CD4-positive, alpha-beta T cell treated with Interleukin-1 beta for 1 hour (primary cell): Measurements from ENCODE around the gene CASP3.
"Not testable (repeated sequence)": the region's sequence is repeated elsewhere in the genome, so short reads cannot be mapped to it uniquely, and the experiment has no call there.

Experiments used
- DNase-seq, 2 donors: peaks; one replicate each; pipeline ENCODE4 v3.0.0-alpha.2; 2020 to 2022

Gene CASP3

GRCh38 chr4:184662236-184662635, 13.0 kb upstream of the CASP3 start:
- DNase-seq = no peak

GRCh38 chr4:184660978-184661377, 11.7 kb upstream of the CASP3 start:
- DNase-seq = no peak

- not testable (repeated sequence) for DNase-seq
These were observed 8.6 kb upstream of the CASP3 start for GRCh38 chr4:184657820-184658219.

GRCh38 chr4:184657144-184657543, 7.9 kb upstream of the CASP3 start:
- no peak for DNase-seq

GRCh38 chr4:184655889-184656869, 6.9 kb upstream of the CASP3 start:
- DNase-seq = no peak

GRCh38 chr4:184653650-184654049, 4.4 kb upstream of the CASP3 start:
- DNase-seq = no peak

- not testable (repeated sequence) for DNase-seq
These were observed 3.4 kb upstream of the CASP3 start for GRCh38 chr4:184652681-184653080.

- DNase-seq = no peak
These were observed 2.7 kb upstream of the CASP3 start for GRCh38 chr4:184651899-184652298.

GRCh38 chr4:184649971-184650855, 966 bp upstream of the CASP3 start:
- DNase-seq = peak in 1 of 2 donors; percentile 19

GRCh38 chr4:184648313-184649025, 778 bp downstream of the CASP3 start:
- peak; percentile 29 to 32 for DNase-seq

GRCh38 chr4:184648054-184648312, 1.3 kb downstream of the CASP3 start:
- no peak for DNase-seq

GRCh38 chr4:184647266-184648053, 1.8 kb downstream of the CASP3 start:
- no peak for DNase-seq

GRCh38 chr4:184645904-184646610, 3.2 kb downstream of the CASP3 start:
- DNase-seq = no peak

- DNase-seq = no peak
These were observed 4.5 kb downstream of the CASP3 start for GRCh38 chr4:184644553-184645307.

GRCh38 chr4:184643731-184644130, 5.5 kb downstream of the CASP3 start:
- DNase-seq = no peak

GRCh38 chr4:184641451-184641850, 7.8 kb downstream of the CASP3 start:
- no peak for DNase-seq

- DNase-seq = no peak
These were observed 8.2 kb downstream of the CASP3 start for GRCh38 chr4:184641022-184641421.

- no peak for DNase-seq
These were observed 12.3 kb downstream of the CASP3 start for GRCh38 chr4:184636897-184637296.

GRCh38 chr4:184636144-184636543, 13.1 kb downstream of the CASP3 start:
- no peak for DNase-seq

GRCh38 chr4:184635381-184635780, 13.9 kb downstream of the CASP3 start:
- no peak for DNase-seq

- DNase-seq = no peak
These were observed 16.4 kb downstream of the CASP3 start for GRCh38 chr4:184632842-184633241.
